SK-N-SH (cell line): Measurements from ENCODE around the gene DNAJB12.

Source experiments
- CTCF ChIP-seq: fragments of 200-600 bp; sonication (generic); IDR thresholded peaks from 2 replicates; pipeline ENCODE4 v1.6.1; 2017; ENCODE audit warnings: antibody characterized with exemption, mild to moderate bottlenecking, moderate library complexity
- USF2 ChIP-seq: fragments of 150-350 bp; IDR thresholded peaks from 2 replicates; pipeline ENCODE4 v1.6.1; 2017; ENCODE audit warnings: antibody characterized with exemption, low read length, low read depth, borderline replicate concordance

- TF ChIP-seq CTCF (no peak), USF2 (no peak)
Observed at GRCh38 chr10:72348282-72348681, 6.4 kb downstream of the DNAJB12 start.
